Gastrocnemius medialis (tissue), 4 donors: ENCODE measurements around the gene FAM151B. TPM values are rescaled to one million over a fixed set of nuclear protein-coding genes. Genes with fewer than 3 reads are reported as not detected.
"Not testable (repeated sequence)": the region's sequence is repeated elsewhere in the genome, so short reads cannot be mapped to it uniquely, and the experiment has no call there.

Experiments used
- ATAC-seq, 2 donors: fragments of 150-250 bp; one replicate each; pipeline ENCODE4 v1.9.1; 2016
- DNase-seq, 2 donors: peaks; one replicate each; pipeline ENCODE4 v3.0.0-alpha.2; 2019
- H3K27ac ChIP-seq, 4 donors: fragments of 200-600 bp; sonication (generic); 1 replicate in 1 of 4; 2 replicates in 3 of 4; pipeline ENCODE4 v1.5.1; 2016 to 2018; ENCODE audit warnings: mild to moderate bottlenecking in 2 of 4, moderate library complexity in 1 of 4
- H3K27me3 ChIP-seq, 3 donors: fragments of 200-600 bp; sonication (generic) in 2 of 3; 1 replicate in 1 of 3; 2 replicates in 2 of 3; pipeline versions ENCODE4 v1.5.1 to v1.6.0; 2016 to 2019; ENCODE audit warnings: mild to moderate bottlenecking in 1 of 3, moderate library complexity in 1 of 3
- H3K36me3 ChIP-seq, 2 donors: fragments of 200-600 bp; sonication (generic) in 1 of 2; one replicate each; pipeline ENCODE4 v1.5.1; 2017 to 2018
- H3K4me1 ChIP-seq, 2 donors: fragments of 200-600 bp; sonication (generic) in 1 of 2; one replicate each; pipeline ENCODE4 v1.5.1; 2016 to 2017; ENCODE audit warnings: mild to moderate bottlenecking in 2 of 2
- H3K4me3 ChIP-seq, 4 donors: fragments of 200-600 bp; sonication (generic) in 3 of 4; 1 replicate in 1 of 4; 2 replicates in 3 of 4; pipeline ENCODE4 v1.5.1; 2016 to 2019; ENCODE audit warnings: mild to moderate bottlenecking in 2 of 4
- H3K9me3 ChIP-seq, 3 donors: fragments of 200-600 bp; sonication (generic) in 2 of 3; 1 replicate in 1 of 3; 2 replicates in 2 of 3; pipeline ENCODE4 v1.5.1; 2016 to 2019
- CTCF ChIP-seq, 5 experiments: fragments of 450-650 bp in 3 of 5; fragments of 200-600 bp in 2 of 5; sonication (generic) in 2 of 5; IDR thresholded peaks in 4 of 5; conservative IDR thresholded peaks in 1 of 5; 1 replicate in 4 of 5; 2 replicates in 1 of 5; pipeline ENCODE4 v1.5.1; 2016 to 2019; ENCODE audit warnings: antibody characterized with exemption in 5 of 5, mild to moderate bottlenecking in 3 of 5, moderate library complexity in 3 of 5
- POLR2A ChIP-seq, 2 donors: fragments of 450-650 bp; IDR thresholded peaks; one replicate each; pipeline ENCODE4 v1.6.1; 2017; ENCODE audit warnings: antibody characterized with exemption in 2 of 2, mild to moderate bottlenecking in 2 of 2, moderate library complexity in 2 of 2
- in situ Hi-C, 4 donors: fragments of 200-750 bp; cut with MboI; loops; one replicate each; pipeline versions ENCODE4 v1.15.0 to v1.8.0; 2017; ENCODE audit warnings: low sequenced_read_pairs in 4 of 4
- intact Hi-C: fragments of 100-400 bp; cut with DNase I; formaldehyde crosslinking; loops from one replicate; pipeline ENCODE4 v1.15.1; 2023; ENCODE audit warnings: low total_unique reads
- total RNA-seq, 4 donors: library from RNA; depleted of rRNA; stranded (reverse); fragments of >200 nt; gene quantifications; one replicate each; pipeline versions ENCODE4 v1.1.0 to v1.2.3, GENCODE V29; 2016

The FAM151B gene
- total RNA-seq, 4 donors from 2014 or later, result 0.18 to 1.6 (median 1.1) TPM

GRCh38 chr5:80492741-80493140 lies 4.8 kb downstream of the FAM151B start:
- no peak for DNase-seq
- TF ChIP-seq POLR2A (IDR thresholded peaks at IDR 0.05) (no peak), CTCF (IDR thresholded peaks at IDR 0.05 in 4 of 5, conservative IDR thresholded peaks at IDR 0.05 in 1 of 5) (no peak)

GRCh38 chr5:80493443-80493842 lies 5.5 kb downstream of the FAM151B start:
- H3K27me3 ChIP-seq, H3K27ac ChIP-seq, H3K36me3 ChIP-seq, DNase-seq, H3K4me1 ChIP-seq, H3K4me3 ChIP-seq, H3K9me3 ChIP-seq, intact Hi-C loops, ATAC-seq: not testable (repeated sequence)
- in situ Hi-C loops, result loop anchor here in 1 of 4 donors (25.0 kb wide), 1 partner anchor 169 kb away; the partner anchor contains the start of genes DHFR and MSH3

More at GRCh38 chr5:80492741-80493140, 4.8 kb downstream of the FAM151B start:
- Histone ChIP-seq H3K27me3 (no peaks in the 10 kb centered on the region), H3K4me1 (no peaks in the 10 kb centered on the region), H3K4me3 (no peak overlapping the region), H3K27ac (no peak overlapping the region), H3K9me3 (no peaks in the 10 kb centered on the region), H3K36me3 (no peaks in the 10 kb centered on the region)
- in situ Hi-C loops, result loop anchor here in 1 of 4 donors (25.0 kb wide), 1 partner anchor 170 kb away; the partner anchor contains the start of genes DHFR and MSH3
- intact Hi-C loops, result no loop called here
- ATAC-seq, result no peak

GRCh38 chr5:80495891-80496290 lies 8.0 kb downstream of the FAM151B start:
- no peak for DNase-seq
- Histone ChIP-seq H3K4me1 (no peaks in the 10 kb centered on the region), H3K36me3 (no peaks in the 10 kb centered on the region), H3K27ac (no peak overlapping the region), H3K4me3 (no peak overlapping the region), H3K9me3 (no peaks in the 10 kb centered on the region), H3K27me3 (no peaks in the 10 kb centered on the region)
- in situ Hi-C loops (loop anchor here in 1 of 4 donors (25.0 kb wide), 1 partner anchor 166 kb away; the partner anchor contains the start of genes DHFR and MSH3), intact Hi-C loops (no loop called here)
- TF ChIP-seq CTCF (IDR thresholded peaks at IDR 0.05 in 4 of 5, conservative IDR thresholded peaks at IDR 0.05 in 1 of 5), result no peak
- no peak for TF ChIP-seq POLR2A (IDR thresholded peaks at IDR 0.05)
- no peak for ATAC-seq

- in situ Hi-C loops, result no loop called here
- no peak for DNase-seq
- H3K36me3 ChIP-seq, result no peaks in the 10 kb centered on the region
Measured at GRCh38 chr5:80502800-80503199, 14.9 kb downstream of the FAM151B start.

GRCh38 chr5:80503641-80504040 lies 15.7 kb downstream of the FAM151B start:
- in situ Hi-C loops, result no loop called here
- H3K4me1 ChIP-seq, result no peaks in the 10 kb centered on the region
- no peak overlapping the region for H3K4me3 ChIP-seq
- DNase-seq (no peak), ATAC-seq (no peak)
- no peak for TF ChIP-seq POLR2A (IDR thresholded peaks at IDR 0.05)
- no peak for TF ChIP-seq CTCF (IDR thresholded peaks at IDR 0.05 in 4 of 5, conservative IDR thresholded peaks at IDR 0.05 in 1 of 5)
- H3K36me3 ChIP-seq, result no peaks in the 10 kb centered on the region
- intact Hi-C loops, result no loop called here
- no peaks in the 10 kb centered on the region for H3K27me3 ChIP-seq
- H3K27ac ChIP-seq, result no peak overlapping the region
- no peaks in the 10 kb centered on the region for H3K9me3 ChIP-seq

More at GRCh38 chr5:80502800-80503199, 14.9 kb downstream of the FAM151B start:
- TF ChIP-seq POLR2A (IDR thresholded peaks at IDR 0.05), result no peak
- no peak for TF ChIP-seq CTCF (IDR thresholded peaks at IDR 0.05 in 4 of 5, conservative IDR thresholded peaks at IDR 0.05 in 1 of 5)
- intact Hi-C loops, result no loop called here
- ATAC-seq, result no peak
- Histone ChIP-seq H3K27ac (no peak overlapping the region), H3K9me3 (no peaks in the 10 kb centered on the region), H3K27me3 (no peaks in the 10 kb centered on the region), H3K4me3 (no peak overlapping the region), H3K4me1 (no peaks in the 10 kb centered on the region)
